Breast epithelium (tissue), 4 donors: Measurements from ENCODE around the gene KIAA0232. TPM values are rescaled to one million over a fixed set of nuclear protein-coding genes. Genes with fewer than 3 reads are reported as not detected.
A peak's percentile ranks its signal among the peaks of the same experiment; 100 is the strongest.

ENCODE experiments used
- DNase-seq, 2 donors: peaks; one replicate each; pipeline ENCODE4 v3.0.0-alpha.2; 2019; ENCODE audit warnings: low spot score in 2 of 2
- H3K27ac ChIP-seq, 2 donors: fragments of 200-600 bp; sonication (generic) in 1 of 2; one replicate each; pipeline ENCODE4 v1.5.1; 2016 to 2019; ENCODE audit warnings: mild to moderate bottlenecking in 1 of 2
- H3K27me3 ChIP-seq, 2 donors: fragments of 200-600 bp; sonication (generic) in 1 of 2; one replicate each; pipeline versions ENCODE4 v1.5.1 to v1.6.0; 2017 to 2019; ENCODE audit warnings: control low read depth in 1 of 2, mild to moderate bottlenecking in 1 of 2
- H3K36me3 ChIP-seq: fragments of 200-600 bp; one replicate; pipeline ENCODE4 v1.5.1; 2019
- H3K4me1 ChIP-seq, 2 donors: fragments of 200-600 bp; sonication (generic); one replicate each; pipeline ENCODE4 v1.5.1; 2016 to 2019; ENCODE audit warnings: control low read depth in 1 of 2
- H3K4me3 ChIP-seq, 3 donors: fragments of 200-600 bp; sonication (generic); 1 replicate in 2 of 3; 2 replicates in 1 of 3; pipeline ENCODE4 v1.5.1; 2016 to 2019; ENCODE audit warnings: mild to moderate bottlenecking in 3 of 3, moderate library complexity in 2 of 3
- H3K9me3 ChIP-seq, 2 donors: fragments of 200-600 bp; sonication (generic) in 1 of 2; one replicate each; pipeline ENCODE4 v1.5.1; 2016 to 2019; ENCODE audit warnings: control low read depth in 1 of 2
- POLR2A ChIP-seq: fragments of 450-650 bp; IDR thresholded peaks from one replicate; pipeline ENCODE4 v1.6.1; 2016; ENCODE audit warnings: antibody characterized with exemption, mild to moderate bottlenecking, moderate library complexity
- POLR2AphosphoS5 ChIP-seq, 3 donors: sonication (generic); formaldehyde crosslinking; IDR thresholded peaks; one replicate each; pipeline ENCODE4 v1.6.1; 2017; ENCODE audit warnings: antibody characterized with exemption in 3 of 3
- intact Hi-C: fragments of 100-400 bp; cut with DNase I; formaldehyde crosslinking; loops from one replicate; pipeline ENCODE4 v1.15.1; 2023; ENCODE audit warnings: low total_unique reads
- total RNA-seq, 3 donors: library from RNA; depleted of rRNA; stranded (reverse); fragments of >200 nt; gene quantifications; one replicate each; pipeline ENCODE4 v1.1.0, GENCODE V29; 2016
- TF ChIP-seq, protein P1 (sequence below), 3 donors: fragments of 450-650 bp; IDR thresholded peaks; one replicate each; pipeline ENCODE4 v1.5.1; 2016 to 2017; ENCODE audit warnings: antibody characterized with exemption in 3 of 3, mild to moderate bottlenecking in 3 of 3, moderate library complexity in 3 of 3

The KIAA0232 gene
- total RNA-seq, 3 donors from 2014 or later, result 31.5 to 40.8 (median 31.7) TPM

DNA sequence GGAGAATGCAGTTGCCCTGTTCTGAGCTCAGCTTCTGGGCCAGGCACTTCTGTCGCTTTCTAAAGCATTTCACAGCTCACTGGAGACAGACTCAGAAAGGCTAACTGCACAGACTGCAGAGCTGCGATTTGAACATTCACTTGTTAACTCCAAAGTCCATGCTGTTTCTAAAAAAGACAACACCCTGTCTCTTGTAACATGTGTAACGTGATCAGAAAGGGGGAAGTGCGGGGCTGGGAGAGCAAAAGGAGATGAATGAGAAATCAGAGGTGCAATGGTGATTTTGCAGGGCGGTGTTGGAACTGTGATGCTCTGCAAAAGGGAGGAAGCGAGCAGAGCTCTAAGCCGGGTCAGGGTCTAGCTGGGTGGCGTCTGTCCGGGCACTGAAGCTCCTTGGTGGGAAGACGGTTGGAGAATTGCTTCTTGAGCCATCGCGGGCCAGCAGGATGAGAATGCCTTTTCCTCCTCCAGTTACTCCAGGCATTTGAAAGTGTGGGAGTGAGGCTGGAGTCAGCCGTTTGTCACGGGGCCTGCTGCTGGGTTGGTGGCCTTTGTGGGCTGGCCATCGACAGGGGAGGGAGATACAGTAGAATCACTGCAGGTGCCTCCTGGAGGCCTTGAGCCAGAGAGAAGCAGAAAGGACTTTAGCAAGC, 147.4 kb downstream of the KIAA0232 start:
- intact Hi-C loops, result no loop called here
- TF ChIP-seq POLR2AphosphoS5 (IDR thresholded peaks at IDR 0.05), result no peak
- Histone ChIP-seq H3K4me1 (no peaks in the 10 kb centered on the region), H3K36me3 (no peaks in the 10 kb centered on the region), H3K27me3 (no peaks in the 10 kb centered on the region), H3K4me3 (peak overlapping the region in 1 of 3 donors; percentile 13), H3K9me3 (no peaks in the 10 kb centered on the region), H3K27ac (peak overlapping the region in 1 of 2 donors; percentile 50)
- DNase-seq, result no peak

DNA sequence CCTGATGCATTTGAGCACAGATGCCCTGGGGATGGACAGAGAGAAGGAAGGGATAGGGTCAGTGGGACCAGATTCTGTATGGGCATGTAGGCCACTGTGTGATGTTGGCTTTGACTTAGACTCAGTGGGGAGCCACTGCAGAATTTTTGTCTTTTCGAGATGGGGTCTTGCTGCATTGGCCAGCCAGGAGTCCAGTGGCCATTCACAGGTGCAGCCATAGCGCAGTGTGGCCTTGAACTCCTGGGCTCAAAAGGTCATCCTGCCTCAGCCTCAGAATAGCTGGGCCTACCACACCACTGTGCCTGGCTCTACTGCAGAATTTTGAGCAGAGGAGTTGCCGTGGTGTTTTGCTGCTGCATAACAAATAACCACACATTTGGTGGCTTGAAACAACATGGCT, 149.9 kb downstream of the KIAA0232 start:
- H3K4me3 ChIP-seq, result no peak overlapping the region
- no peaks in the 10 kb centered on the region for H3K27me3 ChIP-seq
- H3K4me1 ChIP-seq, result no peaks in the 10 kb centered on the region
- intact Hi-C loops, result no loop called here
- no peak overlapping the region for H3K27ac ChIP-seq
- H3K36me3 ChIP-seq, result no peaks in the 10 kb centered on the region
- no peak for DNase-seq
- TF ChIP-seq, protein P1, sequence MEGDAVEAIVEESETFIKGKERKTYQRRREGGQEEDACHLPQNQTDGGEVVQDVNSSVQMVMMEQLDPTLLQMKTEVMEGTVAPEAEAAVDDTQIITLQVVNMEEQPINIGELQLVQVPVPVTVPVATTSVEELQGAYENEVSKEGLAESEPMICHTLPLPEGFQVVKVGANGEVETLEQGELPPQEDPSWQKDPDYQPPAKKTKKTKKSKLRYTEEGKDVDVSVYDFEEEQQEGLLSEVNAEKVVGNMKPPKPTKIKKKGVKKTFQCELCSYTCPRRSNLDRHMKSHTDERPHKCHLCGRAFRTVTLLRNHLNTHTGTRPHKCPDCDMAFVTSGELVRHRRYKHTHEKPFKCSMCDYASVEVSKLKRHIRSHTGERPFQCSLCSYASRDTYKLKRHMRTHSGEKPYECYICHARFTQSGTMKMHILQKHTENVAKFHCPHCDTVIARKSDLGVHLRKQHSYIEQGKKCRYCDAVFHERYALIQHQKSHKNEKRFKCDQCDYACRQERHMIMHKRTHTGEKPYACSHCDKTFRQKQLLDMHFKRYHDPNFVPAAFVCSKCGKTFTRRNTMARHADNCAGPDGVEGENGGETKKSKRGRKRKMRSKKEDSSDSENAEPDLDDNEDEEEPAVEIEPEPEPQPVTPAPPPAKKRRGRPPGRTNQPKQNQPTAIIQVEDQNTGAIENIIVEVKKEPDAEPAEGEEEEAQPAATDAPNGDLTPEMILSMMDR (IDR thresholded peaks at IDR 0.05), result no peak
- TF ChIP-seq POLR2A (no peak), POLR2AphosphoS5 (IDR thresholded peaks at IDR 0.05) (no peak)
- H3K9me3 ChIP-seq, result no peaks in the 10 kb centered on the region

DNA sequence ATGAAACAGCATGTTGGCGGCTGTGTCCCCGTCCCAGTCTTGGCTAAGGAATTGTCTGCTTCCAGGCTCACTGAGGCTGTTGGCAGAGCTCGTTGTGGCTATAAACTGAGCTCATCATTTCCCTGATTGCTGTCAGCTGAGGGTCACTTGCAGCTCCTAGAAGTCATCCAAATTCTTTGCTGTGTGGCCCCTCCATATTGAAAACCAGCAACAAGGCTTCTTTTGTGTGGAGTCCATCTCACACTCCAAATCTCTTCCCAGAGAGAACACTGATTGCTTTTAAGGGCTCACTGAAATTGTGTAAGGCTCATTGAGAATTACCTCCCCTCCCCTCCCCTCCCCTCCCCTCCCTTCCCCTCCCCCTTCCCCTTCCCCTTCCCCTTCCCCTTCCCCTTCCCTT, 150.4 kb downstream of the KIAA0232 start:
- TF ChIP-seq POLR2AphosphoS5 (IDR thresholded peaks at IDR 0.05) (no peak), POLR2A (no peak)
- TF ChIP-seq, protein P1 (IDR thresholded peaks at IDR 0.05), result no peak
- H3K4me3 ChIP-seq, result no peak overlapping the region
- intact Hi-C loops, result no loop called here
- H3K27me3 ChIP-seq, result no peaks in the 10 kb centered on the region
- no peak for DNase-seq
- H3K4me1 ChIP-seq, result no peaks in the 10 kb centered on the region
- no peak overlapping the region for H3K27ac ChIP-seq
- no peaks in the 10 kb centered on the region for H3K36me3 ChIP-seq
- no peaks in the 10 kb centered on the region for H3K9me3 ChIP-seq

Other genes starting within 250 kb of the KIAA0232 start
- 10 to 100 TPM; 18.7 to 49.8 (median 19.6) TPM for gene MAN2B2, start 207.5 kb upstream of the KIAA0232 start, total RNA-seq
- gene MRFAP1, start 142.0 kb upstream of the KIAA0232 start, total RNA-seq, result 100 to 1,000 TPM; 119 to 172 (median 142) TPM
- under 1 TPM in 2 of 3 donors, not detected in 1; 0.29 to 0.98 TPM for gene S100P, start 88.8 kb upstream of the KIAA0232 start, total RNA-seq
- gene MRFAP1L1, start 72.9 kb upstream of the KIAA0232 start, total RNA-seq, result 10 to 100 TPM; 48.0 to 78.0 (median 70.1) TPM
- 10 to 100 TPM; 18.9 to 23.6 (median 19.8) TPM for gene BLOC1S4, start 66.6 kb upstream of the KIAA0232 start, total RNA-seq
- gene TBC1D14, start 127.1 kb downstream of the KIAA0232 start, total RNA-seq, result 10 to 100 TPM; 48.5 to 57.3 (median 48.7) TPM